ENCODE results near the gene CHMP1A. TPM values are rescaled to one million over a fixed set of nuclear protein-coding genes. Genes with fewer than 3 reads are reported as not detected.
A peak's percentile ranks its signal among the peaks of the same experiment; 100 is the strongest.
"Not testable (repeated sequence)": the region's sequence is repeated elsewhere in the genome, so short reads cannot be mapped to it uniquely, and the experiment has no call there.

The CHMP1A gene
- total and polyA plus RNA-seq, 10 donors, result 44.4 to 96.2 (median 76.5) TPM

GRCh38 chr16:89696670-89697128 is 39.2 kb upstream of the CHMP1A start:
- TF ChIP-seq POLR2AphosphoS5 (IDR thresholded peaks at IDR 0.05) (peak; percentile 55 to 72 (median 56)), POLR2A (IDR thresholded peaks at IDR 0.05) (no peak), CTCF (IDR thresholded peaks at IDR 0.05 in 8 of 11, conservative IDR thresholded peaks at IDR 0.05 in 3 of 11) (no peak)
- intact Hi-C loops (cut with DNase I; ENCODE audit: low total_unique reads), result no loop called here
- 40 to 80% (median 43%) methylated on average over 4 to 18 of the region's 18 CpGs for WGBS, 5 donors
- peak; percentile 86 for DNase-seq
- Histone ChIP-seq H3K27me3 (replicated peaks in 1 of 7) (no peaks in the 10 kb centered on the region), H3K36me3 (peaks cover 0 to 65% (median 48%) of the 10 kb centered on the region in 6 donors), H3K27ac (peak overlapping the region in 2 of 8 donors; percentile 26 to 54), H3K4me1 (peaks cover 13 to 58% (median 31%) of the 10 kb centered on the region in 6 donors), H3K9me3 (no peaks in the 10 kb centered on the region), H3K4me3 (no peak overlapping the region)

- H3K36me3 ChIP-seq, result peaks cover 0 to 71% (median 54%) of the 10 kb centered on the region in 6 donors
- H3K27ac ChIP-seq, result peak overlapping the region in 2 of 8 donors; percentile 26 to 54
- 77 to 91% (median 81%) methylated on average over 9 to 25 of the region's 25 CpGs for WGBS, 5 donors
- intact Hi-C loops (cut with DNase I; ENCODE audit: low total_unique reads), result no loop called here
- H3K9me3 ChIP-seq, result no peaks in the 10 kb centered on the region
- peak; percentile 71 for DNase-seq
- H3K27me3 ChIP-seq (replicated peaks in 1 of 7), result no peaks in the 10 kb centered on the region
- peaks cover 13 to 55% (median 31%) of the 10 kb centered on the region in 6 donors for H3K4me1 ChIP-seq
- no peak overlapping the region for H3K4me3 ChIP-seq
- TF ChIP-seq POLR2A (IDR thresholded peaks at IDR 0.05) (no peak), POLR2AphosphoS5 (IDR thresholded peaks at IDR 0.05) (no peak), CTCF (IDR thresholded peaks at IDR 0.05 in 8 of 11, conservative IDR thresholded peaks at IDR 0.05 in 3 of 11) (no peak)
Measured at GRCh38 chr16:89695875-89696669, 38.6 kb upstream of the CHMP1A start.

GRCh38 chr16:89695086-89695874 is 37.8 kb upstream of the CHMP1A start:
- Histone ChIP-seq H3K9me3 (no peaks in the 10 kb centered on the region), H3K27me3 (replicated peaks in 1 of 7) (no peaks in the 10 kb centered on the region), H3K4me1 (peaks cover 7 to 47% (median 24%) of the 10 kb centered on the region in 6 donors), H3K27ac (no peak overlapping the region), H3K36me3 (peaks cover 0 to 79% (median 60%) of the 10 kb centered on the region in 6 donors), H3K4me3 (no peak overlapping the region)
- intact Hi-C loops (cut with DNase I; ENCODE audit: low total_unique reads), result no loop called here
- 86 to 94% (median 92%) methylated on average over 23 to 31 of the region's 31 CpGs for WGBS, 5 donors
- peak; percentile 76 for DNase-seq
- TF ChIP-seq CTCF (IDR thresholded peaks at IDR 0.05 in 8 of 11, conservative IDR thresholded peaks at IDR 0.05 in 3 of 11), result no peak
- TF ChIP-seq POLR2AphosphoS5 (IDR thresholded peaks at IDR 0.05), result peak in 1 of 3 donors; percentile 14

GRCh38 chr16:89694784-89695085 is 37.2 kb upstream of the CHMP1A start:
- WGBS, 5 donors, result 89 to 97% (median 91%) methylated on average over 9 to 23 of the region's 23 CpGs
- not testable (repeated sequence) for H3K4me3 ChIP-seq
- H3K36me3 ChIP-seq, result peaks cover 0 to 85% (median 63%) of the 10 kb centered on the region in 6 donors

More at GRCh38 chr16:89694784-89695085, 37.2 kb upstream of the CHMP1A start:
- H3K4me1 ChIP-seq, result peaks cover 1 to 41% (median 18%) of the 10 kb centered on the region in 6 donors
- intact Hi-C loops (cut with DNase I; ENCODE audit: low total_unique reads); DNase-seq; H3K27me3 ChIP-seq (replicated peaks in 1 of 7); H3K27ac ChIP-seq; H3K9me3 ChIP-seq: not testable (repeated sequence)
